Neural cell (in vitro differentiated cells): ENCODE measurements around the gene SDK1. TPM values are rescaled to one million over a fixed set of nuclear protein-coding genes. Genes with fewer than 3 reads are reported as not detected.

ENCODE experiments used
- H2AFZ ChIP-seq: fragments of 200-600, 300-800 bp; sonication (generic), shearing (Covaris generic); 2 replicates; pipeline ENCODE4 v1.6.0; 2014; ENCODE audit warnings: low read depth, mild to moderate bottlenecking, antibody characterized with exemption, low read length, moderate library complexity
- H3F3A ChIP-seq: fragments of 200-600 bp; shearing (Covaris generic); 2 replicates; pipeline ENCODE4 v1.6.1; 2016; ENCODE audit warnings: mild to moderate bottlenecking, moderate library complexity, mixed read lengths, antibody characterized with exemption, low read length; ENCODE audit not compliant: insufficient read depth, poor library complexity, severe bottlenecking
- H3K27ac ChIP-seq: fragments of 200-600, 300-800 bp; sonication (generic), shearing (Covaris generic); 2 replicates; pipeline ENCODE4 v1.5.1; 2014; ENCODE audit warnings: mild to moderate bottlenecking, low read length, moderate library complexity
- H3K27me3 ChIP-seq: fragments of 300-800, 200-600 bp; sonication (generic), shearing (Covaris generic); 2 replicates; pipeline ENCODE4 v1.6.0; 2014; ENCODE audit warnings: mild to moderate bottlenecking, low read depth, low read length, moderate library complexity; ENCODE audit not compliant: insufficient read depth
- H3K36me3 ChIP-seq: fragments of 300-800, 200-600 bp; sonication (generic), shearing (Covaris generic); 2 replicates; pipeline ENCODE4 v1.5.1; 2014; ENCODE audit warnings: mild to moderate bottlenecking, antibody characterized with exemption, low read length, moderate library complexity; ENCODE audit not compliant: insufficient read depth
- H3K4me2 ChIP-seq: fragments of 300-800, 200-600 bp; sonication (generic), shearing (Covaris generic); 2 replicates; pipeline ENCODE4 v1.6.0; 2014; ENCODE audit warnings: mild to moderate bottlenecking, low read length
- H3K4me3 ChIP-seq: fragments of 300-800, 200-600 bp; sonication (generic), shearing (Covaris generic); 2 replicates; pipeline ENCODE4 v1.5.1; 2014; ENCODE audit warnings: mild to moderate bottlenecking, low read length, moderate library complexity
- H3K79me2 ChIP-seq: fragments of 200-600 bp; shearing (Covaris generic); replicated peaks from 2 replicates; pipeline ENCODE4 v1.6.0; 2014; ENCODE audit warnings: mild to moderate bottlenecking, low read length, moderate library complexity; ENCODE audit not compliant: insufficient read depth
- H3K9ac ChIP-seq: fragments of 300-800, 200-600 bp; sonication (generic), shearing (Covaris generic); 2 replicates; pipeline ENCODE4 v1.6.1; 2016; ENCODE audit warnings: mild to moderate bottlenecking, low read length, mixed read lengths
- H3K9me2 ChIP-seq: fragments of 200-600 bp; shearing (Covaris generic); 2 replicates; pipeline ENCODE4 v1.6.1; 2016; ENCODE audit warnings: mild to moderate bottlenecking, low read length, mixed read lengths; ENCODE audit not compliant: insufficient read depth
- H3K9me3 ChIP-seq: fragments of 200-600, 300-800 bp; sonication (generic), shearing (Covaris generic); 2 replicates; pipeline ENCODE4 v1.6.1; 2016; ENCODE audit warnings: mild to moderate bottlenecking, mixed run types, low read length, moderate library complexity, mixed read lengths
- H4K20me1 ChIP-seq: fragments of 200-600 bp; shearing (Covaris generic); 2 replicates; pipeline ENCODE4 v1.6.1; 2016; ENCODE audit warnings: mild to moderate bottlenecking, mixed run types; ENCODE audit not compliant: insufficient read depth
- EP300 ChIP-seq: fragments of 450-650 bp; conservative IDR thresholded peaks from 2 replicates; pipeline ENCODE4 v1.6.1; 2014; ENCODE audit warnings: antibody characterized with exemption, mild to moderate bottlenecking, moderate library complexity; ENCODE audit not compliant: poor library complexity, severe bottlenecking
- MXI1 ChIP-seq: fragments of 450-650 bp; conservative IDR thresholded peaks from 2 replicates; pipeline ENCODE4 v1.6.1; 2014; ENCODE audit warnings: antibody characterized with exemption, mild to moderate bottlenecking; ENCODE audit not compliant: poor library complexity, severe bottlenecking
- POLR2AphosphoS5 ChIP-seq: IDR thresholded peaks from 2 replicates; pipeline ENCODE4 v1.6.1; 2012
- SMC3 ChIP-seq: fragments of 450-650 bp; conservative IDR thresholded peaks from 2 replicates; pipeline ENCODE4 v1.6.1; 2014; ENCODE audit warnings: antibody characterized with exemption, mild to moderate bottlenecking, moderate library complexity; ENCODE audit not compliant: poor library complexity
- polyA plus RNA-seq: library from polyadenylated mRNA; depleted of rRNA; stranded (reverse); fragments of >200 nt; gene quantifications from 2 replicates; pipeline ENCODE4 v1.2.3, GENCODE V29; 2014
- TF ChIP-seq, protein P1 (sequence below): fragments of 450-650 bp; IDR thresholded peaks from 2 replicates; pipeline ENCODE4 v1.5.1; 2014; ENCODE audit warnings: antibody characterized with exemption, mild to moderate bottlenecking, moderate library complexity; ENCODE audit not compliant: poor library complexity, severe bottlenecking
- TF ChIP-seq, protein P2 (sequence below): IDR thresholded peaks from 2 replicates; pipeline ENCODE4 v1.6.1; 2012; ENCODE audit warnings: borderline replicate concordance

SDK1 gene
- polyA plus RNA-seq, 1 donor from 2014 or later = 2.7 TPM

DNA sequence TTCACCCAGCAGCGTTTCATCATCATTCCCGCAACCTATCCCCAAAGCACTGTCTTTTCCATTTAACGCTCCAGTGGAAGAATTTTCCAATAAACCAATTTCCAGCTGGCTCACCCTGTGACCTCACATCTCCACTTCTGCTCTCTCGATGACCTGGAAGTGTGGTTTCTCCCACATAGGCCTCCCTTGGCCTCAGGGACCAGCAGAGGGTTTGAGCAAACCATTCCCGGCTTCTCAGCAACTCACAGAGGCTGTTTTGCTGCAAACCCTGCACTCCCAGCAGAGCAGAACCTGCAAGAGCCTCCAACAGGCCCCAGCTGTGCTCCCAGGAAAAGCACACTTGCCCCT is 858.1 kb downstream of the SDK1 start:
- H3K36me3 ChIP-seq = no peaks in the 10 kb centered on the region
- H3K27me3 ChIP-seq = no peaks in the 10 kb centered on the region
- no peaks in the 10 kb centered on the region for H3K9me3 ChIP-seq
- no peaks in the 10 kb centered on the region for H3K9me2 ChIP-seq
- H3K9ac ChIP-seq = no peak overlapping the region
- no peak overlapping the region for H3K27ac ChIP-seq
- H3F3A ChIP-seq = no peaks in the 10 kb centered on the region
- H3K4me3 ChIP-seq = no peak overlapping the region
- H4K20me1 ChIP-seq = no peaks in the 10 kb centered on the region
- no peak overlapping the region for H2AFZ ChIP-seq
- no peak overlapping the region for H3K4me2 ChIP-seq
- TF ChIP-seq MXI1 (no peak), POLR2AphosphoS5 (no peak), EP300 (no peak)
- TF ChIP-seq, protein P1, sequence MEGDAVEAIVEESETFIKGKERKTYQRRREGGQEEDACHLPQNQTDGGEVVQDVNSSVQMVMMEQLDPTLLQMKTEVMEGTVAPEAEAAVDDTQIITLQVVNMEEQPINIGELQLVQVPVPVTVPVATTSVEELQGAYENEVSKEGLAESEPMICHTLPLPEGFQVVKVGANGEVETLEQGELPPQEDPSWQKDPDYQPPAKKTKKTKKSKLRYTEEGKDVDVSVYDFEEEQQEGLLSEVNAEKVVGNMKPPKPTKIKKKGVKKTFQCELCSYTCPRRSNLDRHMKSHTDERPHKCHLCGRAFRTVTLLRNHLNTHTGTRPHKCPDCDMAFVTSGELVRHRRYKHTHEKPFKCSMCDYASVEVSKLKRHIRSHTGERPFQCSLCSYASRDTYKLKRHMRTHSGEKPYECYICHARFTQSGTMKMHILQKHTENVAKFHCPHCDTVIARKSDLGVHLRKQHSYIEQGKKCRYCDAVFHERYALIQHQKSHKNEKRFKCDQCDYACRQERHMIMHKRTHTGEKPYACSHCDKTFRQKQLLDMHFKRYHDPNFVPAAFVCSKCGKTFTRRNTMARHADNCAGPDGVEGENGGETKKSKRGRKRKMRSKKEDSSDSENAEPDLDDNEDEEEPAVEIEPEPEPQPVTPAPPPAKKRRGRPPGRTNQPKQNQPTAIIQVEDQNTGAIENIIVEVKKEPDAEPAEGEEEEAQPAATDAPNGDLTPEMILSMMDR = no peak
- TF ChIP-seq, protein P2, sequence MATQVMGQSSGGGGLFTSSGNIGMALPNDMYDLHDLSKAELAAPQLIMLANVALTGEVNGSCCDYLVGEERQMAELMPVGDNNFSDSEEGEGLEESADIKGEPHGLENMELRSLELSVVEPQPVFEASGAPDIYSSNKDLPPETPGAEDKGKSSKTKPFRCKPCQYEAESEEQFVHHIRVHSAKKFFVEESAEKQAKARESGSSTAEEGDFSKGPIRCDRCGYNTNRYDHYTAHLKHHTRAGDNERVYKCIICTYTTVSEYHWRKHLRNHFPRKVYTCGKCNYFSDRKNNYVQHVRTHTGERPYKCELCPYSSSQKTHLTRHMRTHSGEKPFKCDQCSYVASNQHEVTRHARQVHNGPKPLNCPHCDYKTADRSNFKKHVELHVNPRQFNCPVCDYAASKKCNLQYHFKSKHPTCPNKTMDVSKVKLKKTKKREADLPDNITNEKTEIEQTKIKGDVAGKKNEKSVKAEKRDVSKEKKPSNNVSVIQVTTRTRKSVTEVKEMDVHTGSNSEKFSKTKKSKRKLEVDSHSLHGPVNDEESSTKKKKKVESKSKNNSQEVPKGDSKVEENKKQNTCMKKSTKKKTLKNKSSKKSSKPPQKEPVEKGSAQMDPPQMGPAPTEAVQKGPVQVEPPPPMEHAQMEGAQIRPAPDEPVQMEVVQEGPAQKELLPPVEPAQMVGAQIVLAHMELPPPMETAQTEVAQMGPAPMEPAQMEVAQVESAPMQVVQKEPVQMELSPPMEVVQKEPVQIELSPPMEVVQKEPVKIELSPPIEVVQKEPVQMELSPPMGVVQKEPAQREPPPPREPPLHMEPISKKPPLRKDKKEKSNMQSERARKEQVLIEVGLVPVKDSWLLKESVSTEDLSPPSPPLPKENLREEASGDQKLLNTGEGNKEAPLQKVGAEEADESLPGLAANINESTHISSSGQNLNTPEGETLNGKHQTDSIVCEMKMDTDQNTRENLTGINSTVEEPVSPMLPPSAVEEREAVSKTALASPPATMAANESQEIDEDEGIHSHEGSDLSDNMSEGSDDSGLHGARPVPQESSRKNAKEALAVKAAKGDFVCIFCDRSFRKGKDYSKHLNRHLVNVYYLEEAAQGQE = no peak
- no peaks in the 10 kb centered on the region for H3K79me2 ChIP-seq

DNA sequence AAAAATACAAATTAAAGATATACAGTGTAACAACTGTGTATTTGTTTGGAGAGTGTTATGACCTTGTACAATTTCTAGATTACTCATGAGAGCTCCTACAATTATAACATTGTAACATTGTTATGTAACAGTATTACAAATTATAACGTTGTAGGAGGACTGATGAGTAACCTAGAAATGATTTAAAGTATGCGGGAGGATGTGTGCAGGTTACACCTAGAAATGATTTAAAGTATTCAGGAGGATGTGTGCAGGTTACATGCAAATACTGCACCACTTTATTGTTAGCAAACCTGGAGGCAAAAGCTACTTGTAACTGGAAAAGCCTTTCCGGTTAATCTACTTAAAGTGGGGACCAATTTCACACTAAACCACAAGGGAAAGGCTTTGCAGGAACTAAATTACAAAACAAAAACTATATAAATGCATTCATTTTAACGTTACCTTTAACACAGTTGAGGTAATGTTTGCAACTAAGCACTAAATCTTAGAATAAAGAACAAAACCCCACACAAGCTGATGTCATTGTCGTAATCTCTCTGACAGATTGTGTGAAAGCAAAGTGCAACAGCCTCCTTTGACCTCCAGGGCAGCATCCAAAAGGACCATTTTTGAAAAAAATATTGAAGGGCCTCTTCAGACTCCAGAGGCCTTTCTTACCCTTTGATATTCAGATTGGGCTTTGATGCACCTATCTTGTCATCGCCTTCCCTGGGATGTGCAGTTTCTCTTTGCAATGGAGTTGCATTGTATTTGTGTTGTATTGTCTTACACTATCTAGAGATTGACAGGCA is 858.9 kb downstream of the SDK1 start:
- no peaks in the 10 kb centered on the region for H4K20me1 ChIP-seq
- no peak overlapping the region for H3K4me3 ChIP-seq
- H3K79me2 ChIP-seq = no peaks in the 10 kb centered on the region
- H3K9ac ChIP-seq = no peak overlapping the region
- no peak for TF ChIP-seq MXI1
- TF ChIP-seq SMC3 = no peak
- TF ChIP-seq, protein P2 = no peak
- TF ChIP-seq POLR2AphosphoS5 = no peak
- H3K36me3 ChIP-seq = no peaks in the 10 kb centered on the region
- H3K9me2 ChIP-seq = no peaks in the 10 kb centered on the region
- H3K27me3 ChIP-seq = no peaks in the 10 kb centered on the region
- no peak overlapping the region for H3K4me2 ChIP-seq
- no peak overlapping the region for H2AFZ ChIP-seq
- no peaks in the 10 kb centered on the region for H3K9me3 ChIP-seq
- no peak overlapping the region for H3K27ac ChIP-seq
- H3F3A ChIP-seq = no peaks in the 10 kb centered on the region
